IMR-90 (cell line): Measurements from ENCODE around the gene TEX13A. TPM values are rescaled to one million over a fixed set of nuclear protein-coding genes. Genes with fewer than 3 reads are reported as not detected.

Experiments
- ATAC-seq: fragments of 200-7000 bp; cut with Tn5 transposase; 2 replicates; pipeline ENCODE4 v1.9.1; 2020; ENCODE audit warnings: low read depth, mild to moderate bottlenecking, moderate library complexity
- BruUV-seq: library from RNA; stranded (reverse); fragments of 400-500 nt; replicated peaks from 2 replicates; lab custom pipeline; 2021; lab: Mats Ljungman, UMichigan
- CTCF ChIA-PET: fragments of 300-600 bp; formaldehyde crosslinking; extraction: SDS; loops from one replicate; lab custom pipeline; 2021; ENCODE audit warnings: antibody characterized with exemption; lab: Yijun Ruan, JAX
- POLR2A ChIA-PET: fragments of 300-600 bp; sonication (Branson Sonifier 250); formaldehyde crosslinking; loops from one replicate; lab custom pipeline; 2022; ENCODE audit warnings: antibody characterized with exemption; ENCODE audit not compliant: unreplicated experiment; lab: Charles Lee
- DNase-seq: peaks from one replicate; pipeline ENCODE4 v3.0.0; 2013
- H2AFZ ChIP-seq: replicated peaks from 2 replicates; pipeline ENCODE3; 2013; ENCODE audit warnings: low read length, mild to moderate bottlenecking; ENCODE audit not compliant: poor library complexity
- H2AK5ac ChIP-seq: 2 replicates; pipeline ENCODE4 v1.6.1; 2013; ENCODE audit warnings: low read depth, low read length, inconsistent platforms
- H2AK9ac ChIP-seq: replicated peaks from 2 replicates; pipeline ENCODE3; 2013; ENCODE audit warnings: mild to moderate bottlenecking, low read depth, low read length, moderate library complexity; ENCODE audit not compliant: poor library complexity
- H2BK120ac ChIP-seq: 2 replicates; pipeline ENCODE4 v1.6.1; 2013; ENCODE audit warnings: low read depth, low read length, inconsistent platforms
- H2BK15ac ChIP-seq: 3 replicates; pipeline ENCODE4 v1.6.1; 2013; ENCODE audit warnings: low read depth, low read length, inconsistent platforms
- H2BK20ac ChIP-seq: 2 replicates; pipeline ENCODE4 v1.6.1; 2013; ENCODE audit warnings: low read depth, mild to moderate bottlenecking, inconsistent platforms, low read length, moderate library complexity
- H2BK5ac ChIP-seq: 2 replicates; pipeline ENCODE4 v1.6.1; 2013; ENCODE audit warnings: mild to moderate bottlenecking, low read depth, low read length, inconsistent platforms; ENCODE audit not compliant: poor library complexity, severe bottlenecking
- H3K14ac ChIP-seq: replicated peaks from 2 replicates; pipeline ENCODE4 v1.6.1; 2013; ENCODE audit warnings: low read depth, low read length, inconsistent platforms
- H3K18ac ChIP-seq: 2 replicates; pipeline ENCODE4 v1.6.1; 2013; ENCODE audit warnings: low read depth, low read length, control low read depth
- H3K23ac ChIP-seq: 2 replicates; pipeline ENCODE4 v1.6.1; 2013; ENCODE audit warnings: low read depth, low read length, inconsistent platforms
- H3K27ac ChIP-seq: 2 replicates; pipeline ENCODE4 v1.5.1; 2013; ENCODE audit warnings: mild to moderate bottlenecking, control low read depth, low read length; ENCODE audit not compliant: insufficient read depth
- H3K27me3 ChIP-seq: 2 replicates; pipeline ENCODE4 v1.6.1; 2013; ENCODE audit warnings: low read length; ENCODE audit not compliant: control insufficient read depth, insufficient read depth
- H3K36me3 ChIP-seq: 2 replicates; pipeline ENCODE4 v1.6.1; 2013; ENCODE audit warnings: low read length, mixed read lengths; ENCODE audit not compliant: control insufficient read depth, insufficient read depth
- H3K4ac ChIP-seq: 2 replicates; pipeline ENCODE4 v1.6.1; 2013; ENCODE audit warnings: low read depth, low read length, inconsistent platforms
- H3K4me1 ChIP-seq: 2 replicates; pipeline ENCODE4 v1.6.1; 2013; ENCODE audit warnings: low read length, mixed read lengths; ENCODE audit not compliant: control insufficient read depth, insufficient read depth
- H3K4me2 ChIP-seq: 2 replicates; pipeline ENCODE4 v1.6.1; 2013; ENCODE audit warnings: low read depth, mild to moderate bottlenecking, control low read depth, low read length, moderate library complexity
- H3K4me3 ChIP-seq: 2 replicates; pipeline ENCODE4 v1.5.1; 2013; ENCODE audit warnings: low read depth, mild to moderate bottlenecking, control low read depth, low read length, moderate library complexity; ENCODE audit not compliant: insufficient read depth
- H3K56ac ChIP-seq: 2 replicates; pipeline ENCODE4 v1.6.1; 2013; ENCODE audit warnings: low read length, inconsistent platforms; ENCODE audit not compliant: insufficient read depth; ENCODE audit errors: extremely low read depth
- H3K79me1 ChIP-seq, 2 experiments: 2 replicates each; pipeline ENCODE4 v1.6.1; 2013; ENCODE audit warnings: low read length in 2 of 2, inconsistent platforms in 1 of 2, low read depth in 1 of 2
- H3K9ac ChIP-seq: 2 replicates; pipeline ENCODE4 v1.6.1; 2013; ENCODE audit warnings: low read depth, low read length, control low read depth
- H3K9me1 ChIP-seq: 2 replicates; pipeline ENCODE4 v1.6.1; 2013; ENCODE audit warnings: low read length, inconsistent platforms; ENCODE audit not compliant: insufficient read depth
- H3K9me3 ChIP-seq: 2 replicates; pipeline ENCODE4 v1.6.1; 2013; ENCODE audit warnings: low read length; ENCODE audit not compliant: control insufficient read depth, insufficient read depth
- H4K20me1 ChIP-seq: 2 replicates; pipeline ENCODE4 v1.6.1; 2013; ENCODE audit warnings: low read length, inconsistent platforms; ENCODE audit not compliant: insufficient read depth
- H4K5ac ChIP-seq: 2 replicates; pipeline ENCODE4 v1.6.1; 2013; ENCODE audit warnings: mild to moderate bottlenecking, low read depth, low read length, control low read depth
- H4K8ac ChIP-seq, 2 experiments: 2 replicates each; pipeline ENCODE4 v1.6.1; 2013; ENCODE audit warnings: low read depth in 2 of 2, low read length in 2 of 2, control low read depth in 1 of 2, inconsistent platforms in 1 of 2
- H4K91ac ChIP-seq: 2 replicates; pipeline ENCODE4 v1.6.1; 2013; ENCODE audit warnings: low read depth, low read length, inconsistent platforms; ENCODE audit not compliant: insufficient read depth
- BHLHE40 ChIP-seq: fragments of 150-350 bp; IDR thresholded peaks from 2 replicates; pipeline ENCODE4 v1.6.1; 2016; ENCODE audit warnings: mild to moderate bottlenecking, low read depth, low read length
- CEBPB ChIP-seq: IDR thresholded peaks from 2 replicates; pipeline ENCODE4 v1.6.1; 2012; ENCODE audit warnings: low read depth, low read length, improper control_type of control experiment
- CHD1 ChIP-seq: IDR thresholded peaks from 2 replicates; pipeline ENCODE4 v1.6.1; 2012; ENCODE audit warnings: low read depth, low read length, improper control_type of control experiment
- CTCF ChIP-seq: conservative IDR thresholded peaks from 2 replicates; pipeline ENCODE4 v1.5.1; 2012; ENCODE audit warnings: mild to moderate bottlenecking, low read depth, low read length, improper control_type of control experiment
- ELK1 ChIP-seq: fragments of 150-350 bp; IDR thresholded peaks from 2 replicates; pipeline ENCODE4 v1.6.1; 2016; ENCODE audit warnings: low read depth, mild to moderate bottlenecking, low read length, moderate library complexity, borderline replicate concordance
- FOS ChIP-seq: fragments of 150-350 bp; IDR thresholded peaks from 2 replicates; pipeline ENCODE4 v1.6.1; 2016; ENCODE audit warnings: low read depth, low read length
- MAFK ChIP-seq: IDR thresholded peaks from 2 replicates; pipeline ENCODE4 v1.6.1; 2012; ENCODE audit warnings: low read depth, low read length, improper control_type of control experiment
- MXI1 ChIP-seq: IDR thresholded peaks from 2 replicates; pipeline ENCODE4 v1.6.1; 2012; ENCODE audit warnings: low read depth, mild to moderate bottlenecking, low read length, moderate library complexity, borderline replicate concordance
- NFE2L2 ChIP-seq: fragments of 150-350 bp; IDR thresholded peaks from 2 replicates; pipeline ENCODE4 v1.6.1; 2016; ENCODE audit warnings: low read depth, mild to moderate bottlenecking, low read length
- POLR2A ChIP-seq: IDR thresholded peaks from 2 replicates; pipeline ENCODE4 v1.6.1; 2012; ENCODE audit warnings: mild to moderate bottlenecking, low read depth, low read length
- RAD21 ChIP-seq: IDR thresholded peaks from 2 replicates; pipeline ENCODE4 v1.6.1; 2012; ENCODE audit warnings: low read length, improper control_type of control experiment
- RCOR1 ChIP-seq: IDR thresholded peaks from 2 replicates; pipeline ENCODE4 v1.6.1; 2012; ENCODE audit warnings: mild to moderate bottlenecking, low read length, improper control_type of control experiment; ENCODE audit not compliant: insufficient replicate concordance
- RFX5 ChIP-seq: IDR thresholded peaks from 2 replicates; pipeline ENCODE4 v1.8.0; 2012; ENCODE audit warnings: low read depth, mild to moderate bottlenecking, low read length, moderate library complexity
- USF2 ChIP-seq: fragments of 150-350 bp; IDR thresholded peaks from 2 replicates; pipeline ENCODE4 v1.6.1; 2017; ENCODE audit warnings: mild to moderate bottlenecking, antibody characterized with exemption, low read length, low read depth
- WGBS, 2 experiments: methylation state at CpG; one replicate each; pipeline versions ENCODE4 v1.1.5 to v1.1.7; 2013; ENCODE audit warnings: missing lambda C conversion rate in 2 of 2; ENCODE audit not compliant: insufficient read length in 1 of 2; ENCODE audit errors: extremely low coverage in 2 of 2; 5-methylcytosine and 5-hydroxymethylcytosine counted together
- dilution Hi-C: fragments of 300-500 bp; cut with HindIII; formaldehyde crosslinking; loops from one replicate; pipeline ENCODE4 v1.14.3; 2018; ENCODE audit warnings: low sequenced_read_pairs; ENCODE audit not compliant: unreplicated experiment
- in situ Hi-C: fragments of 300-500 bp; cut with MboI; formaldehyde crosslinking; loops from 3 replicates; pipeline ENCODE4 v1.14.3; 2019; ENCODE audit warnings: low sequenced_read_pairs, inconsistent platforms, mixed read lengths
- intact Hi-C: fragments of 100-400 bp; cut with micrococcal nuclease; formaldehyde crosslinking; loops from 2 replicates; pipeline ENCODE4 v1.10.0; 2022
- polyA plus RNA-seq, 3 experiments: library from polyadenylated mRNA; depleted of rRNA; stranded (reverse); fragments of >200 nt; gene quantifications; 2 replicates each; pipeline ENCODE4 v1.2.3, GENCODE V29; 2012; ENCODE audit warnings: low replicate concordance in 1 of 3
- total RNA-seq: library from RNA; depleted of rRNA; stranded (reverse); fragments of >200 nt; gene quantifications from 2 replicates; pipeline ENCODE4 v1.2.3, GENCODE V29; 2012

Gene TEX13A
- total and polyA plus RNA-seq, 2 of the 4 experiments (the other 2 are of a cell fraction) = not detected

- Histone ChIP-seq H3K27me3 (peaks cover 3% of the 10 kb centered on the region; the same call in 1 of the 2 replicates), H4K20me1 (no peaks in the 10 kb centered on the region), H4K8ac (no peak overlapping the region), H3K9me3 (no peaks in the 10 kb centered on the region), H2BK20ac (no peak overlapping the region), H4K91ac (no peak overlapping the region), H3K4ac (no peak overlapping the region), H3K9me1 (no peaks in the 10 kb centered on the region), H2BK5ac (no peak overlapping the region), H2AFZ (no peak overlapping the region), H3K14ac (no peak overlapping the region), H3K79me1 (no peaks in the 10 kb centered on the region), H3K36me3 (no peaks in the 10 kb centered on the region), H2BK120ac (no peak overlapping the region), H2BK15ac (no peak overlapping the region), H3K56ac (no peak overlapping the region), H3K18ac (no peak overlapping the region), H3K4me3 (no peak overlapping the region), H3K23ac (no peak overlapping the region), H2AK5ac (no peak overlapping the region), H3K4me2 (no peak overlapping the region), H3K4me1 (no peaks in the 10 kb centered on the region), H3K27ac (no peak overlapping the region), H3K9ac (no peak overlapping the region), H2AK9ac (no peak overlapping the region), H4K5ac (no peak overlapping the region)
- dilution Hi-C loops (no loop called here), in situ Hi-C loops (no loop called here), intact Hi-C loops (no loop called here)
- POLR2A ChIA-PET = no interaction called here
- BruUV-seq = no TSS peak
- DNase-seq = no peak
- no CpG with 5 or more reads among the region's 3 CpGs for WGBS, 2 experiments
- CTCF ChIA-PET = no interaction called here
- ATAC-seq = no peak
- no peak for TF ChIP-seq CEBPB
- TF ChIP-seq BHLHE40 = no peak
- no peak for TF ChIP-seq POLR2A
- no peak for TF ChIP-seq NFE2L2
- no peak for TF ChIP-seq MAFK
- TF ChIP-seq MXI1 = no peak
- TF ChIP-seq RAD21 = no peak
- no peak for TF ChIP-seq ELK1
- no peak for TF ChIP-seq RFX5
- no peak for TF ChIP-seq USF2
- no peak for TF ChIP-seq CHD1
- no peak for TF ChIP-seq FOS
- TF ChIP-seq RCOR1 = no peak
- no peak for TF ChIP-seq CTCF
Observed at GRCh38 chrX:105265093-105265492, 44.6 kb upstream of the TEX13A start.
